Suprapubic skin (tissue), 4 donors: ENCODE data around the gene SFT2D3.

ENCODE experiments used
- EP300 ChIP-seq: sonication (generic); formaldehyde crosslinking; IDR thresholded peaks from one replicate; pipeline ENCODE4 v1.6.1; 2017; ENCODE audit warnings: antibody characterized with exemption
- POLR2A ChIP-seq, 2 donors: fragments of 450-650 bp; IDR thresholded peaks; one replicate each; pipeline ENCODE4 v1.6.1; 2017; ENCODE audit warnings: antibody characterized with exemption in 2 of 2, mild to moderate bottlenecking in 2 of 2, moderate library complexity in 2 of 2
- POLR2AphosphoS5 ChIP-seq, 3 donors: sonication (generic); formaldehyde crosslinking; IDR thresholded peaks; one replicate each; pipeline ENCODE4 v1.6.1; 2017; ENCODE audit warnings: antibody characterized with exemption in 3 of 3
- TF ChIP-seq, protein P1 (sequence below), 2 donors: fragments of 200-600 bp in 1 of 2; fragments of 450-650 bp in 1 of 2; sonication (generic) in 1 of 2; IDR thresholded peaks; one replicate each; pipeline ENCODE4 v1.5.1; 2016 to 2019; ENCODE audit warnings: antibody characterized with exemption in 2 of 2, mild to moderate bottlenecking in 1 of 2, moderate library complexity in 1 of 2

- no peak for TF ChIP-seq POLR2AphosphoS5 (IDR thresholded peaks at IDR 0.05)
- TF ChIP-seq, protein P1, sequence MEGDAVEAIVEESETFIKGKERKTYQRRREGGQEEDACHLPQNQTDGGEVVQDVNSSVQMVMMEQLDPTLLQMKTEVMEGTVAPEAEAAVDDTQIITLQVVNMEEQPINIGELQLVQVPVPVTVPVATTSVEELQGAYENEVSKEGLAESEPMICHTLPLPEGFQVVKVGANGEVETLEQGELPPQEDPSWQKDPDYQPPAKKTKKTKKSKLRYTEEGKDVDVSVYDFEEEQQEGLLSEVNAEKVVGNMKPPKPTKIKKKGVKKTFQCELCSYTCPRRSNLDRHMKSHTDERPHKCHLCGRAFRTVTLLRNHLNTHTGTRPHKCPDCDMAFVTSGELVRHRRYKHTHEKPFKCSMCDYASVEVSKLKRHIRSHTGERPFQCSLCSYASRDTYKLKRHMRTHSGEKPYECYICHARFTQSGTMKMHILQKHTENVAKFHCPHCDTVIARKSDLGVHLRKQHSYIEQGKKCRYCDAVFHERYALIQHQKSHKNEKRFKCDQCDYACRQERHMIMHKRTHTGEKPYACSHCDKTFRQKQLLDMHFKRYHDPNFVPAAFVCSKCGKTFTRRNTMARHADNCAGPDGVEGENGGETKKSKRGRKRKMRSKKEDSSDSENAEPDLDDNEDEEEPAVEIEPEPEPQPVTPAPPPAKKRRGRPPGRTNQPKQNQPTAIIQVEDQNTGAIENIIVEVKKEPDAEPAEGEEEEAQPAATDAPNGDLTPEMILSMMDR (IDR thresholded peaks at IDR 0.05): no peak
- TF ChIP-seq POLR2A (IDR thresholded peaks at IDR 0.05): no peak
- no peak for TF ChIP-seq EP300
Measured at GRCh38 chr2:127653421-127654083, 47.7 kb upstream of the SFT2D3 start.
